Activated CD4-positive, alpha-beta memory T cell treated with anti-CD3 and anti-CD28 coated beads for 36 hours (primary cell): ENCODE measurements around the gene KIRREL3. TPM values are rescaled to one million over a fixed set of nuclear protein-coding genes. Genes with fewer than 3 reads are reported as not detected.

Experiments used
- CTCF ChIA-PET: fragments of 350-600 bp; sonication (Branson Sonifier 250); formaldehyde crosslinking; loops from one replicate; lab custom pipeline; 2021; ENCODE audit warnings: antibody characterized with exemption, inconsistent platforms; lab: Charles Lee
- POLR2A ChIA-PET: fragments of 350-600 bp; sonication (Branson Sonifier 250); formaldehyde crosslinking; loops from one replicate; lab custom pipeline; 2021; ENCODE audit warnings: antibody characterized with exemption; lab: Charles Lee
- DNase-seq: peaks from one replicate; pipeline ENCODE4 v3.0.0-alpha.2; 2020
- H3K27ac Mint-ChIP-seq: one replicate; pipeline ENCODE4 v1.8.0; 2021; ENCODE audit warnings: mixed read lengths
- H3K27me3 Mint-ChIP-seq: one replicate; pipeline ENCODE4 v1.8.0; 2021; ENCODE audit warnings: mixed read lengths
- H3K36me3 Mint-ChIP-seq: one replicate; pipeline ENCODE4 v1.8.0; 2021; ENCODE audit warnings: mixed read lengths
- H3K4me1 Mint-ChIP-seq: one replicate; pipeline ENCODE4 v1.8.0; 2021; ENCODE audit warnings: low read depth, mixed read lengths
- H3K4me3 Mint-ChIP-seq: one replicate; pipeline ENCODE4 v1.8.0; 2021; ENCODE audit warnings: mild to moderate bottlenecking, mixed read lengths
- H3K9me3 Mint-ChIP-seq: one replicate; pipeline ENCODE4 v1.8.0; 2021; ENCODE audit warnings: mixed read lengths
- intact Hi-C: fragments of 100-400 bp; cut with micrococcal nuclease; formaldehyde crosslinking; loops from one replicate; pipeline ENCODE4 v1.15.1; 2023
- total RNA-seq, 2 experiments: library from RNA; stranded (reverse); gene quantifications; one replicate each; pipeline ENCODE4 v1.2.3, GENCODE V29; 2021

KIRREL3 gene
- total RNA-seq, 2 experiments from 2014 or later: not detected

- Mint-ChIP-seq H3K9me3 (no peaks in the 10 kb centered on the region), H3K27me3 (no peaks in the 10 kb centered on the region), H3K4me1 (no peaks in the 10 kb centered on the region), H3K36me3 (no peaks in the 10 kb centered on the region), H3K27ac (no peak overlapping the region), H3K4me3 (no peak overlapping the region)
- intact Hi-C loops: no loop called here
- DNase-seq: no peak
- ChIA-PET POLR2A (no interaction called here), CTCF (no interaction called here)
Measured at GRCh38 chr11:126766440-126766839, 234.1 kb downstream of the KIRREL3 start.

DNA sequence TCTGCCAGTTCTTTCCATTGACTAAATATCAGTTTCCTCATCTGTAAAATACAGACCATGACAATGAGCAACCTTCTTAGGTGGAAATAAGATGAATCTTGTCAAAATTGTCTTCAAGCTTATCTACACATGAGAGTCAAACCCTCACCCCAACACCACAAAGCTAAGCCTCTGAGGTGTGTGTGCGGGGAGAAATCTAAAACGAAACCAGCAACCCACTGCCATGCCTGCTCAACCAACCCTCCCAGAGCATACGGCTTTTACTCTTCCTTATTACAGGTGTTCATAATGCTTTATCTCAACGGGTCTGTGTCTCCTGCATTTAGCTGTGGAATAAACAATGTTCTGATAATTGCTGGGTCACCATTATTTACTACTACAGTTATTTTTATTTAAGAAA lies 235.4 kb downstream of the KIRREL3 start:
- no peaks in the 10 kb centered on the region for H3K36me3 Mint-ChIP-seq
- intact Hi-C loops: no loop called here
- no peak for DNase-seq
- H3K9me3 Mint-ChIP-seq: no peaks in the 10 kb centered on the region
- H3K27ac Mint-ChIP-seq: no peak overlapping the region
- POLR2A ChIA-PET: no interaction called here
- no peaks in the 10 kb centered on the region for H3K27me3 Mint-ChIP-seq
- no peaks in the 10 kb centered on the region for H3K4me1 Mint-ChIP-seq
- CTCF ChIA-PET: no interaction called here
- H3K4me3 Mint-ChIP-seq: no peak overlapping the region

DNA sequence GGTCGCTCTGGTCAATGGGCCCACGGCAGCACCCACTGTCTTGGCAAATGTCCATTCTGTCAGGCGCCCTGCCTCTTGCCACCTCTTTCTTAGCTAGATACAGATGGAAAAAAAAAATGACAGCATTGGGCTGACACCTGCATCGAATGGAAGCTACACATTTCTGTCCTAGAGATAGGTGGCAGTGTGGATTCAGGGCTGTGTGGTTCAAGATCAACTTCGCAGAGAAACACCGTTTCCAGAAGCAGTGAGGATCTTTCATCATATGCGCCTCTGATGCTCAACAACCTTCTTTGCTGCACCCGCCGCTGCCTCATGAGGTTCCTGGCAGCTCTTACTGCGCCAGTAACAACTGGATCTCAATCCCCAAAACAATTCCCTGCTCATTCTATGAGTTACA lies 236.3 kb downstream of the KIRREL3 start:
- ChIA-PET POLR2A (no interaction called here), CTCF (no interaction called here)
- H3K9me3 Mint-ChIP-seq: no peaks in the 10 kb centered on the region
- H3K27ac Mint-ChIP-seq: no peak overlapping the region
- H3K4me1 Mint-ChIP-seq: no peaks in the 10 kb centered on the region
- no peaks in the 10 kb centered on the region for H3K27me3 Mint-ChIP-seq
- H3K4me3 Mint-ChIP-seq: no peak overlapping the region
- no peak for DNase-seq
- no peaks in the 10 kb centered on the region for H3K36me3 Mint-ChIP-seq
- intact Hi-C loops: no loop called here

- CTCF ChIA-PET: no interaction called here
- intact Hi-C loops: no loop called here
- Mint-ChIP-seq H3K27me3 (peaks cover 7% of the 10 kb centered on the region), H3K4me3 (no peak overlapping the region), H3K36me3 (no peaks in the 10 kb centered on the region), H3K9me3 (no peaks in the 10 kb centered on the region), H3K27ac (no peak overlapping the region), H3K4me1 (no peaks in the 10 kb centered on the region)
- POLR2A ChIA-PET: no interaction called here
- DNase-seq: no peak
Measured at GRCh38 chr11:126756855-126757254, 243.7 kb downstream of the KIRREL3 start.

GRCh38 chr11:126756421-126756820 lies 244.1 kb downstream of the KIRREL3 start:
- Mint-ChIP-seq H3K4me3 (no peak overlapping the region), H3K4me1 (no peaks in the 10 kb centered on the region), H3K27me3 (peaks cover 7% of the 10 kb centered on the region), H3K9me3 (no peaks in the 10 kb centered on the region), H3K27ac (no peak overlapping the region), H3K36me3 (no peaks in the 10 kb centered on the region)
- intact Hi-C loops: no loop called here
- DNase-seq: no peak
- ChIA-PET CTCF (no interaction called here), POLR2A (no interaction called here)

- Mint-ChIP-seq H3K27me3 (peaks cover 7% of the 10 kb centered on the region), H3K9me3 (no peaks in the 10 kb centered on the region), H3K36me3 (no peaks in the 10 kb centered on the region), H3K27ac (no peak overlapping the region), H3K4me3 (no peak overlapping the region), H3K4me1 (no peaks in the 10 kb centered on the region)
- intact Hi-C loops: no loop called here
- POLR2A ChIA-PET: no interaction called here
- no peak for DNase-seq
- CTCF ChIA-PET: interaction anchor here (0.6 kb wide), 1 partner anchor 395 kb away, joined by 3 read pairs; no protein-coding TSS in a partner anchor
Measured at GRCh38 chr11:126755526-126755925, 245.0 kb downstream of the KIRREL3 start.

DNA sequence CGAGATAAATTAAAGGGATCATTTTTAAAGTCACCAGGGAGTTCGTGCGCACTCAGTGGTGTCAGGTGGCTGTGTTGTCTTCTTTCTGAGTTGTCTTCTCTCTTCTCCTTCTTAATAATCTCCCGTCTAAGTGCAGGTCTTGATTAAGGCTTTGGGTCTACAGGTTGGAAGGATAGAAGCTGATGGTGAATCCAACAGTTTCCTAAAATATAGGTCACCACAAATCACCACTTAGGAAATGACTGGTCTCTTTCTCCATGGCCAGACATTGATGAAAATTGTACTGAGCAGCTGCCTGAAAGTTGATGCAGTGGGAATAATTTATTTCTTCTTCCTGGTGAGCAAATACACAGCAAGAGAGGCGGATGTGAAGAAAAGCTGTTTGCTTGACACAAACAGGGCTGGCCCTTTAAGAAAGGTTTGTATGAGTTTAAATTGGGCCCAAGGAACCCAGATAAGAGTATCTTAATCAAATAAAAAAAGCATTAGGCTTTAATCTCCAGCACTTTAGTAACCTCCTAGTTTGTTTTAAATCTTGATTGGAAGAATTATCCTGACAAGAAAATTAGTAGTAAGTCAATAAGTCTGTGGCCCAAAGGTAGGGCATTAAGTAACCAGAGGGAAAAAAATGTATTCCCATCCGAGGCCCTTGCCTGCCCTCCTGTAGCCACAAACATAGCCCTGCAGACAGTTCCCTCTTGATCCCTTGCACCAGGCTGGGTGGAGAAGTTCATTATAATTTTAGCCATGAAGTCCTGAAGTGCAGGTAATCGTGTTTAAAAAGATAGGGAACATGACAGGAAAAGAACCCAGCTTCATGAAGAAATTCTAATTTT lies 245.8 kb downstream of the KIRREL3 start:
- H3K36me3 Mint-ChIP-seq: no peaks in the 10 kb centered on the region
- H3K27me3 Mint-ChIP-seq: peaks cover 7% of the 10 kb centered on the region
- intact Hi-C loops: no loop called here
- ChIA-PET CTCF (no interaction called here), POLR2A (no interaction called here)
- H3K9me3 Mint-ChIP-seq: no peaks in the 10 kb centered on the region
- no peak for DNase-seq
- H3K4me1 Mint-ChIP-seq: no peaks in the 10 kb centered on the region
- H3K4me3 Mint-ChIP-seq: no peak overlapping the region
- H3K27ac Mint-ChIP-seq: no peak overlapping the region

DNA sequence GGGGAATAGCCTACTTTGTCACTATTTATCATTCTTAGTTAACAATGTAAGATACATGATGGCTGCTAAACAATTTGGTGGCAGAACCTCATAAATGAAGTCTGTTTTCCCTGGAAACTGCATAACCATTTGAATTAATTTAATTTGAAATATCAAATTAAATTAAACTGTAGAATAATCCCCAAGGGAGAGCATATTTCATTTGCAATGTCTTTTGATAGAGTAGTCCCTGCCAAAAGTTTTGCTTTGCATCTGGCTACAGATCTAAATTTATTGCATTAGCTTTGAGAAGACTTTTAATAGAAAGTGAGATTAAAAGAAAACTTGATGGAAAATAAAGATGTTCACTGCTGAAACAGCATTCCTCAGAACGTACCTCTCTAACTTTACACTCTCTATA lies 246.6 kb downstream of the KIRREL3 start:
- CTCF ChIA-PET: interaction anchor here (0.5 kb wide), 1 partner anchor 10 kb away, joined by 3 read pairs; no protein-coding TSS in a partner anchor
- Mint-ChIP-seq H3K27ac (no peak overlapping the region), H3K4me3 (no peak overlapping the region), H3K27me3 (peaks cover 8% of the 10 kb centered on the region), H3K36me3 (no peaks in the 10 kb centered on the region), H3K4me1 (no peaks in the 10 kb centered on the region), H3K9me3 (no peaks in the 10 kb centered on the region)
- no peak for DNase-seq
- POLR2A ChIA-PET: no interaction called here
- intact Hi-C loops: no loop called here

GRCh38 chr11:126751242-126751641 lies 249.3 kb downstream of the KIRREL3 start:
- H3K27me3 Mint-ChIP-seq: peaks cover 12% of the 10 kb centered on the region
- intact Hi-C loops: no loop called here
- H3K36me3 Mint-ChIP-seq: no peaks in the 10 kb centered on the region
- no peak overlapping the region for H3K27ac Mint-ChIP-seq
- ChIA-PET POLR2A (no interaction called here), CTCF (no interaction called here)
- DNase-seq: no peak
- no peak overlapping the region for H3K4me3 Mint-ChIP-seq
- no peaks in the 10 kb centered on the region for H3K9me3 Mint-ChIP-seq
- no peaks in the 10 kb centered on the region for H3K4me1 Mint-ChIP-seq

GRCh38 chr11:126748793-126749192 lies 251.8 kb downstream of the KIRREL3 start:
- peaks cover 9% of the 10 kb centered on the region for H3K27me3 Mint-ChIP-seq
- no peaks in the 10 kb centered on the region for H3K36me3 Mint-ChIP-seq
- ChIA-PET CTCF (no interaction called here), POLR2A (no interaction called here)
- no peak overlapping the region for H3K4me3 Mint-ChIP-seq
- DNase-seq: no peak
- H3K27ac Mint-ChIP-seq: no peak overlapping the region
- intact Hi-C loops: no loop called here
- no peaks in the 10 kb centered on the region for H3K9me3 Mint-ChIP-seq
- H3K4me1 Mint-ChIP-seq: no peaks in the 10 kb centered on the region

DNA sequence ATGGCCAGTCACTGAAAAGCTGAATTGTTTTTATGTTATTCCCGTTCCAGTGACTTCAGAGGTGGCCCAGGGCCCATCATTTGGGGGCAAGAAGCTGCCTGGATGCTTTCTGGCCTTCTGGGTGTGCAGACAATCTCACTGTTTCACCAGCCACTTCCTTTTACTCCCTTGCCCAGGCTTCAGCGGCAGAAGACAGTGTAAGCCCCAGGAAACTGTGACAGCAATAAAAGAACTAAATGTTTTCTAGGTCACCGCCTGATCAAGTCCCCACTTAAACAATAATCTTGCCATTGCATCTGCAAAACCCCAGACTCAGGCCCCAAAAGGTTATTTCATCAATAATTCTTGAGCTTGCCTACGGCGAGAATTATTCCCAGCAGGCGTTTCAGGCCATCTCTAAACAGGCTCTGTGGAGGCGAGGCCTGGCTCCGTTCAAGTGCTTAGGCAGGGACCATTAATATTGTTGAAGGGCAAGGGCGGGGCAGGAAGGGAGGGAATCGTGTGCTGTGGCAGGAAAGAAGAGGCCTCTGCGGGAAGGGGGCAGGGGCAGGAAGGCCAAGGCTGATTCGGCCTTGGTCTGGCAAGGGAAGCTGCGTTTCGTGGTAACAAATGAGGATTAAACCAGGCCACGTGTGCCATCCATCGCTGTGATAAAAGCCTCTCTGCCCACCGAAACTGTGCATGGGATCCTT lies 252.3 kb downstream of the KIRREL3 start:
- Mint-ChIP-seq H3K4me3 (no peak overlapping the region), H3K27me3 (peaks cover 9% of the 10 kb centered on the region), H3K36me3 (no peaks in the 10 kb centered on the region), H3K4me1 (no peaks in the 10 kb centered on the region), H3K9me3 (no peaks in the 10 kb centered on the region), H3K27ac (no peak overlapping the region)
- ChIA-PET CTCF (no interaction called here), POLR2A (no interaction called here)
- intact Hi-C loops: no loop called here
- no peak for DNase-seq

DNA sequence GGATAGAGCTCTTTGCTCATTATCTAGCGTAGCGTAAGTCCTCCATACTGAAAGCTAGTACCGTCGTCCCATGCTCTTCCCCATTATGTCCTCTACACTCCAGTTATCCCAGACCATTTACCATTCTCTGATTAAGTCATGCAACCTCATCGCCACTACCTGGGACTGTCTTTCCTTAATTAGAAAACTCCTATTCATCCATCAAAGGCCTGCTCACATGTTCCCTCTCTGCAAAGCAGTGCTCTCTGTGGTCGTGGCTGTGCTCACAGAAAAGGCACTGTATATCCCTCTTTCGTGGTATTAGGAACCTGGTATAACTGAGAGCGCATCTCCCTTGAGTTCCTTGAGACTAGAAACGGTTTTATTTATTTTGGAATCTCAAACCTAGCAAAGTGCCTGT lies 253.3 kb downstream of the KIRREL3 start:
- Mint-ChIP-seq H3K27ac (no peak overlapping the region), H3K4me1 (no peaks in the 10 kb centered on the region), H3K9me3 (no peaks in the 10 kb centered on the region), H3K36me3 (no peaks in the 10 kb centered on the region), H3K27me3 (peaks cover 5% of the 10 kb centered on the region), H3K4me3 (no peak overlapping the region)
- no peak for DNase-seq
- ChIA-PET CTCF (no interaction called here), POLR2A (no interaction called here)
- intact Hi-C loops: no loop called here

- DNase-seq: no peak
- ChIA-PET POLR2A (no interaction called here), CTCF (no interaction called here)
- intact Hi-C loops: no loop called here
- Mint-ChIP-seq H3K9me3 (no peaks in the 10 kb centered on the region), H3K4me3 (no peak overlapping the region), H3K4me1 (no peaks in the 10 kb centered on the region), H3K27me3 (peaks cover 5% of the 10 kb centered on the region), H3K36me3 (no peaks in the 10 kb centered on the region), H3K27ac (no peak overlapping the region)
Measured at GRCh38 chr11:126746443-126746842, 254.1 kb downstream of the KIRREL3 start.
